ENCODE results near the gene EEF2K.
A peak's percentile ranks its signal among the peaks of the same experiment; 100 is the strongest.
"Not testable (repeated sequence)": the region's sequence is repeated elsewhere in the genome, so short reads cannot be mapped to it uniquely, and the experiment has no call there.

Gene EEF2K

GRCh38 chr16:22296225-22297113, 90.4 kb downstream of the EEF2K start:
- peak; percentile 29 to 59 for DNase-seq
- TF ChIP-seq GATA1 (IDR thresholded peaks at IDR 0.05; ENCODE audit: low read depth, low read length) (no peak), POLR2A (IDR thresholded peaks at IDR 0.05; ENCODE audit: low read length) (no peak)

GRCh38 chr16:22297114-22297870, 91.2 kb downstream of the EEF2K start, which contains the start of gene POLR3E:
Gene POLR3E (plus strand): TSS chr16:22297409. CDS start chr16:22302969, 5,560 bp downstream.
- TF ChIP-seq POLR2A (IDR thresholded peaks at IDR 0.05; ENCODE audit: low read length) (peak; percentile 73), GATA1 (IDR thresholded peaks at IDR 0.05; ENCODE audit: low read depth, low read length) (no peak)
- DNase-seq = peak; percentile 98 to 100

- peak; percentile 95 to 96 for DNase-seq
- TF ChIP-seq POLR2A (IDR thresholded peaks at IDR 0.05; ENCODE audit: low read length) (peak; percentile 60), GATA1 (IDR thresholded peaks at IDR 0.05; ENCODE audit: low read depth, low read length) (no peak)
Measured at GRCh38 chr16:22297871-22298733, 92.0 kb downstream of the EEF2K start.

- peak in 1 of 2 experiments; percentile 37 for DNase-seq
- TF ChIP-seq GATA1 (IDR thresholded peaks at IDR 0.05; ENCODE audit: low read depth, low read length) (no peak), POLR2A (IDR thresholded peaks at IDR 0.05; ENCODE audit: low read length) (no peak)
Measured at GRCh38 chr16:22299036-22299435, 93.0 kb downstream of the EEF2K start.

- TF ChIP-seq GATA1 (IDR thresholded peaks at IDR 0.05; ENCODE audit: low read depth, low read length) (no peak), POLR2A (IDR thresholded peaks at IDR 0.05; ENCODE audit: low read length) (no peak)
- DNase-seq = peak; percentile 74 to 81
Measured at GRCh38 chr16:22300427-22301071, 94.5 kb downstream of the EEF2K start.

- not testable (repeated sequence) for DNase-seq
Measured at GRCh38 chr16:22301423-22301822, 95.3 kb downstream of the EEF2K start.

GRCh38 chr16:22302776-22303363, 96.8 kb downstream of the EEF2K start:
- no peak for DNase-seq
- TF ChIP-seq POLR2A (IDR thresholded peaks at IDR 0.05; ENCODE audit: low read length) = no peak
- no peak for TF ChIP-seq GATA1 (IDR thresholded peaks at IDR 0.05; ENCODE audit: low read depth, low read length)

GRCh38 chr16:22304411-22304810, 98.3 kb downstream of the EEF2K start:
- no peak for TF ChIP-seq GATA1 (IDR thresholded peaks at IDR 0.05; ENCODE audit: low read depth, low read length)
- no peak for TF ChIP-seq POLR2A (IDR thresholded peaks at IDR 0.05; ENCODE audit: low read length)
- DNase-seq = no peak

- DNase-seq = no peak
- TF ChIP-seq POLR2A (IDR thresholded peaks at IDR 0.05; ENCODE audit: low read length) = no peak
Measured at GRCh38 chr16:22306788-22307187, 100.7 kb downstream of the EEF2K start.

GRCh38 chr16:22307838-22308237, 101.8 kb downstream of the EEF2K start:
- TF ChIP-seq POLR2A (IDR thresholded peaks at IDR 0.05; ENCODE audit: low read length) (no peak), GATA1 (IDR thresholded peaks at IDR 0.05; ENCODE audit: low read depth, low read length) (no peak)
- DNase-seq = no peak

GRCh38 chr16:22308824-22309520, 102.9 kb downstream of the EEF2K start:
- DNase-seq = no peak
- TF ChIP-seq GATA1 (IDR thresholded peaks at IDR 0.05; ENCODE audit: low read depth, low read length) (no peak), POLR2A (IDR thresholded peaks at IDR 0.05; ENCODE audit: low read length) (no peak)

- no peak for DNase-seq
- TF ChIP-seq GATA1 (IDR thresholded peaks at IDR 0.05; ENCODE audit: low read depth, low read length) = no peak
- TF ChIP-seq POLR2A (IDR thresholded peaks at IDR 0.05; ENCODE audit: low read length) = no peak
Measured at GRCh38 chr16:22311520-22311919, 105.4 kb downstream of the EEF2K start.
